Pancreas (tissue), 10 donors: ENCODE measurements around the gene EHD3. TPM values are rescaled to one million over a fixed set of nuclear protein-coding genes. Genes with fewer than 3 reads are reported as not detected.

Experiments used
- ATAC-seq, 4 donors: fragments of 200-7000 bp; cut with Tn5 transposase; one replicate each; pipeline versions ENCODE4 v1.8.0 to v1.9.1; 2020; ENCODE audit warnings: mild to moderate bottlenecking in 4 of 4, moderate library complexity in 4 of 4
- DNase-seq, 6 donors: peaks; one replicate each; pipeline ENCODE4 v3.0.0-alpha.2; 2020
- FAIRE-seq: peaks from 2 replicates; lab custom pipeline; 2012; peaks lifted over from hg19 to GRCh38; lab: Jason Lieb, UNC
- H3K27ac ChIP-seq, 4 donors: fragments of 200-600 bp; sonication (generic); 1 replicate in 3 of 4; 2 replicates in 1 of 4; pipeline versions ENCODE4 v1.5.0 to v1.8.0; 2020
- H3K27me3 ChIP-seq, 4 donors: fragments of 200-600 bp; one replicate each; pipeline ENCODE4 v1.8.0; 2021
- H3K36me3 ChIP-seq, 3 donors: fragments of 200-600 bp; sonication (generic) in 1 of 3; one replicate each; pipeline versions ENCODE4 v1.5.0 to v1.8.0; 2020 to 2021
- H3K4me1 ChIP-seq, 3 donors: fragments of 200-600 bp; one replicate each; pipeline ENCODE4 v1.8.0; 2021
- H3K4me3 ChIP-seq, 4 donors: fragments of 200-600 bp; sonication (generic) in 2 of 4; one replicate each; pipeline versions ENCODE4 v1.5.0 to v1.8.0; 2020 to 2021
- H3K9me3 ChIP-seq, 4 donors: fragments of 200-600 bp; one replicate each; pipeline ENCODE4 v1.8.0; 2021
- WGBS, 2 donors: extraction: QIAGEN DNeasy Blood & Tissue Kit; methylation state at CpG; one replicate each; pipeline ENCODE4 v1.1.7; 2013; 5-methylcytosine and 5-hydroxymethylcytosine counted together
- intact Hi-C, 3 donors: fragments of 100-400 bp; cut with DNase I; formaldehyde crosslinking; loops; one replicate each; pipeline versions ENCODE4 v1.11.1 to v1.14.2; 2022
- polyA plus RNA-seq, 2 donors: library from polyadenylated mRNA; stranded (reverse); fragments of 200-250 nt; gene quantifications; one replicate each; pipeline ENCODE4 v1.2.3, GENCODE V29; 2013
- total RNA-seq, 6 donors: library from RNA; stranded (reverse); fragmentation: NEBNext Ultra II Directional in 4 of 6; extraction: Animal tissue kit (Norgen Biotek cat#: 25700) in 4 of 6; gene quantifications; one replicate each; pipeline versions ENCODE4 v1.2.1 to v1.2.4, GENCODE V29; 2021 to 2023
- TF ChIP-seq, protein P1 (sequence below), 4 donors: fragments of 200-600 bp; sonication (generic) in 3 of 4; IDR thresholded peaks; one replicate each; pipeline versions ENCODE4 v1.5.0 to v1.8.0; 2021; ENCODE audit warnings: antibody characterized with exemption in 4 of 4
- donor health status: healthy with polysubstance abuse.
- donor health status: DM: no; HTN: no; CAD: no; lungs with moderate emphysema.
- donor health status: DM: no; HTN: no; CAD: no.
- donor health status: control.
- donor health status: control.
- donor health status: Bipolar disorder and iron deficiency.
- donor health status: DM: yes; HTN: yes; CAD: no.
- donor health status: DM: no; HTN: no; CAD: no.
- donor health status: DM: no; HTN: no; CAD: no.
- donor health status: DM: yes; HTN: yes; CAD: no.

EHD3 gene
- total and polyA plus RNA-seq, 8 donors: 0.46 to 3.5 (median 0.81) TPM

DNA sequence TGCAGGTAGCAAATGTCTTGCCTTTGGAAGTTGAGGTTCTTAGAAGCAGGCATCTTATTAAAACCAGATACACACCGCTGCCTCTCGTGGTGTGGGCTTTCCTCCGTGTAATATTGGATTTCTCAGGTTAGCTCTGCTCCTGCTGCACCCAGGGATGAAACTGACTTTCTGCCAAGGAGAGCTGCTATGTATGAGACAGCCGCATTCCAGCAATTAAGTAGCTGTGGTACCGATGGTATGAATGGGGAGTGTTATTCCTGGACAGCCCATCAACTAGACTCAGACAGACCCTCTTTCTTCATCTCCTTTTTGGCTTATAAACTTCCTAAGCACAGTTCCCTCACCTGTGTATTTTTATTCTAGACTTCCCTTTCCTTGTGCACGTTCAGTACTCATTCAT, 6.8 kb upstream of the EHD3 start:
- intact Hi-C loops: no loop called here
- Histone ChIP-seq H3K36me3 (no peaks in the 10 kb centered on the region), H3K27me3 (peaks cover 0 to 10% (median 0%) of the 10 kb centered on the region in 4 donors), H3K27ac (no peak overlapping the region), H3K4me3 (no peak overlapping the region), H3K4me1 (no peaks in the 10 kb centered on the region), H3K9me3 (no peaks in the 10 kb centered on the region)
- TF ChIP-seq, protein P1, sequence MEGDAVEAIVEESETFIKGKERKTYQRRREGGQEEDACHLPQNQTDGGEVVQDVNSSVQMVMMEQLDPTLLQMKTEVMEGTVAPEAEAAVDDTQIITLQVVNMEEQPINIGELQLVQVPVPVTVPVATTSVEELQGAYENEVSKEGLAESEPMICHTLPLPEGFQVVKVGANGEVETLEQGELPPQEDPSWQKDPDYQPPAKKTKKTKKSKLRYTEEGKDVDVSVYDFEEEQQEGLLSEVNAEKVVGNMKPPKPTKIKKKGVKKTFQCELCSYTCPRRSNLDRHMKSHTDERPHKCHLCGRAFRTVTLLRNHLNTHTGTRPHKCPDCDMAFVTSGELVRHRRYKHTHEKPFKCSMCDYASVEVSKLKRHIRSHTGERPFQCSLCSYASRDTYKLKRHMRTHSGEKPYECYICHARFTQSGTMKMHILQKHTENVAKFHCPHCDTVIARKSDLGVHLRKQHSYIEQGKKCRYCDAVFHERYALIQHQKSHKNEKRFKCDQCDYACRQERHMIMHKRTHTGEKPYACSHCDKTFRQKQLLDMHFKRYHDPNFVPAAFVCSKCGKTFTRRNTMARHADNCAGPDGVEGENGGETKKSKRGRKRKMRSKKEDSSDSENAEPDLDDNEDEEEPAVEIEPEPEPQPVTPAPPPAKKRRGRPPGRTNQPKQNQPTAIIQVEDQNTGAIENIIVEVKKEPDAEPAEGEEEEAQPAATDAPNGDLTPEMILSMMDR (IDR thresholded peaks at IDR 0.05): no peak
- ATAC-seq (no peak), DNase-seq (no peak), FAIRE-seq (no peak)
- WGBS, 2 donors: 44 to 59% methylated on average over 6 of the region's 6 CpGs

DNA sequence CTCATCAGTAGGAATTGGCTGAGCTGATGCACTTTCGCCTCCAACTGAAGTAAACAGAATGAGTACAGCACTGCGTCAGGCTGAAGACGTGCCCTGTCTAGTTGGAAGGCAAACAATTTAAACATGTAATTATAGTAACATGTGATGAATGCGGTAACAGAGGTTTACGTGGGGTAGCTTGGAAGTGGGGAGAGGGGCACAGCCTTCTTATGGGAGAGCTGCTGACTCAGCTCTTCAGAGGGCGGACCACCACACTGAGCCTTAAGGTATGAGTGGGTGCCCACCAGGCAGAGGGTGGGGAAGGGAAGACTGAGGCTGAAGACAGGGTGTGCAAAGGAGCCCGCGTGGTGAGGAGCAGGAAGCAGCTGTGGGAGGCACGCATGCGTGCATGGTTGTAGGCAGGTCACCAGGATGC, 6.2 kb upstream of the EHD3 start:
- TF ChIP-seq, protein P1 (IDR thresholded peaks at IDR 0.05): no peak
- no peak for FAIRE-seq
- Histone ChIP-seq H3K9me3 (no peaks in the 10 kb centered on the region), H3K4me3 (no peak overlapping the region), H3K36me3 (no peaks in the 10 kb centered on the region), H3K4me1 (no peaks in the 10 kb centered on the region), H3K27me3 (peaks cover 0 to 10% (median 0%) of the 10 kb centered on the region in 4 donors), H3K27ac (no peak overlapping the region)
- WGBS, 2 donors: 70 to 80% methylated on average over 10 of the region's 10 CpGs
- DNase-seq: no peak
- no peak for ATAC-seq
- intact Hi-C loops: no loop called here

DNA sequence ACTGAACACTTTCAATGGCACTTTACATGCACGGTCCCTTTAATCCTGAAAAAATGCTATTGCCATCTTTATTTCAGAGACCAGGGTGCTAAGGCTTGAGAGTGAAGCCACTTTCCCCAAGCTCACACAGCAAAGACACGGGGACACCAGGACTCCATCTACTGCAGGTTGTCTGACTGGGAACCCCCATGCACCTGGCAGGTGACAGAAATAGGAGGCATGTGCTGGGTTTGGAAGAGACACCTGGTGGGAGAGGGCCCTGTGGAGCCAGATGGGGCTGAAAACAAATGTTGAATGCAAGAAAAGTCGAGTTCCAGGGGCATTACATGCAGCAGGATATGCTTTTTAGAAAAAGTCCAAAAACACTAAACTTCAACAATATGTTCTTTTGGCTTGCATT, 5.2 kb upstream of the EHD3 start:
- TF ChIP-seq, protein P1 (IDR thresholded peaks at IDR 0.05): no peak
- DNase-seq: no peak
- H3K9me3 ChIP-seq: no peaks in the 10 kb centered on the region
- no peaks in the 10 kb centered on the region for H3K36me3 ChIP-seq
- peaks cover 0 to 10% (median 0%) of the 10 kb centered on the region in 4 donors for H3K27me3 ChIP-seq
- no peak for FAIRE-seq
- no peak overlapping the region for H3K4me3 ChIP-seq
- intact Hi-C loops: no loop called here
- 53 to 58% methylated on average over 3 of the region's 3 CpGs for WGBS, 2 donors
- no peak for ATAC-seq
- no peaks in the 10 kb centered on the region for H3K4me1 ChIP-seq
- H3K27ac ChIP-seq: no peak overlapping the region

- DNase-seq: no peak
- H3K27ac ChIP-seq: no peak overlapping the region
- TF ChIP-seq, protein P1 (IDR thresholded peaks at IDR 0.05): no peak
- H3K9me3 ChIP-seq: no peaks in the 10 kb centered on the region
- intact Hi-C loops: no loop called here
- no peak overlapping the region for H3K4me3 ChIP-seq
- no peak for ATAC-seq
- 55 to 68% methylated on average over 3 of the region's 3 CpGs for WGBS, 2 donors
- no peaks in the 10 kb centered on the region for H3K4me1 ChIP-seq
- H3K27me3 ChIP-seq: peaks cover 0 to 4% (median 0%) of the 10 kb centered on the region in 4 donors
- no peak for FAIRE-seq
- H3K36me3 ChIP-seq: no peaks in the 10 kb centered on the region
Measured at GRCh38 chr2:31230751-31231150, 3.2 kb upstream of the EHD3 start.

GRCh38 chr2:31231571-31232302, 2.2 kb upstream of the EHD3 start:
- ATAC-seq (no peak), FAIRE-seq (no peak), DNase-seq (no peak)
- Histone ChIP-seq H3K27me3 (peaks cover 0 to 4% (median 0%) of the 10 kb centered on the region in 4 donors), H3K9me3 (no peaks in the 10 kb centered on the region), H3K27ac (no peak overlapping the region), H3K36me3 (no peaks in the 10 kb centered on the region), H3K4me1 (no peaks in the 10 kb centered on the region), H3K4me3 (no peak overlapping the region)
- TF ChIP-seq, protein P1 (IDR thresholded peaks at IDR 0.05): no peak
- WGBS, 2 donors: 52 to 55% methylated on average over 15 of the region's 15 CpGs
- intact Hi-C loops: no loop called here
